GM12874 (cell line): ENCODE data around the gene RGS14.

Experiments used
- TF ChIP-seq, protein P1 (sequence below): IDR thresholded peaks from 2 replicates; pipeline ENCODE4 v1.5.1; 2011; ENCODE audit warnings: low read depth, mild to moderate bottlenecking, control low read depth, low read length, moderate library complexity; ENCODE audit not compliant: insufficient read depth

The RGS14 gene

DNA sequence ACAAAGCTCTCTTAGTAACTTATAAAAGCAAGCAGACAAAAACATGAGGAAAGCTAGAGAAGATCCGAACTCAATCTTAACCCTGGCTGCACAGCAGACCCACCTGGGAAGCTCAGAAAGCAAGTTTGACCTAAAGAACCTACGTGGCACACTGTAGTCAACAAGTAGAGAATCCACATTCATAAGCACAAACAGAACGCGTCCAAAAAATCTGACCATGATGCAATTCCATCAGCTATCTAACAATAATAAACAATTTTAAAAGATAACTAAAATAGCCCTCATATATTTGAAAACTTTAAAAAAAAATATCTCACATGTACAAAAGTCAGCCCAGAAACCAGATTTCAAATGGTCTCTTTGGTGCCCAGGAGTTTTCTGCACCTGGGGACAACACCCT lies 10.9 kb upstream of the RGS14 start:
- TF ChIP-seq, protein P1, sequence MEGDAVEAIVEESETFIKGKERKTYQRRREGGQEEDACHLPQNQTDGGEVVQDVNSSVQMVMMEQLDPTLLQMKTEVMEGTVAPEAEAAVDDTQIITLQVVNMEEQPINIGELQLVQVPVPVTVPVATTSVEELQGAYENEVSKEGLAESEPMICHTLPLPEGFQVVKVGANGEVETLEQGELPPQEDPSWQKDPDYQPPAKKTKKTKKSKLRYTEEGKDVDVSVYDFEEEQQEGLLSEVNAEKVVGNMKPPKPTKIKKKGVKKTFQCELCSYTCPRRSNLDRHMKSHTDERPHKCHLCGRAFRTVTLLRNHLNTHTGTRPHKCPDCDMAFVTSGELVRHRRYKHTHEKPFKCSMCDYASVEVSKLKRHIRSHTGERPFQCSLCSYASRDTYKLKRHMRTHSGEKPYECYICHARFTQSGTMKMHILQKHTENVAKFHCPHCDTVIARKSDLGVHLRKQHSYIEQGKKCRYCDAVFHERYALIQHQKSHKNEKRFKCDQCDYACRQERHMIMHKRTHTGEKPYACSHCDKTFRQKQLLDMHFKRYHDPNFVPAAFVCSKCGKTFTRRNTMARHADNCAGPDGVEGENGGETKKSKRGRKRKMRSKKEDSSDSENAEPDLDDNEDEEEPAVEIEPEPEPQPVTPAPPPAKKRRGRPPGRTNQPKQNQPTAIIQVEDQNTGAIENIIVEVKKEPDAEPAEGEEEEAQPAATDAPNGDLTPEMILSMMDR = no peak

DNA sequence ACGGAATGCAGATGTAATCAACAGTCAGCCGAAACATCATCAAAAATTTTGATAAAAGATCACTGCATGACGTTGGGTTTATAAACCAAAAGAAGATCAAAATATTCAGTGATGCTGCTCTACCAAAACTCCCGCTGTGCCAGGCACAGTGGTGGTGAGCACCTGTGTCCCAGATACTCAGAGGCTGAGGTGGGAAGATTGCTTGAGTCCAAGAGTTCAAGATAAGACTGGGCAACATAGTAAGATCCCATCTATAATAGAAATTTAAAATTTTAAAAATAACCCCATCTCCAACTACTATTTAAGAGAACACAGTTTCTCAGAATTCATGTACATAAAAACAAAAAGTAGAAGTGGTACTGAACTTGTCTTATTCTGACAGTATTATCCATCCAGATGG lies 10.0 kb upstream of the RGS14 start:
- TF ChIP-seq, protein P1 = no peak

DNA sequence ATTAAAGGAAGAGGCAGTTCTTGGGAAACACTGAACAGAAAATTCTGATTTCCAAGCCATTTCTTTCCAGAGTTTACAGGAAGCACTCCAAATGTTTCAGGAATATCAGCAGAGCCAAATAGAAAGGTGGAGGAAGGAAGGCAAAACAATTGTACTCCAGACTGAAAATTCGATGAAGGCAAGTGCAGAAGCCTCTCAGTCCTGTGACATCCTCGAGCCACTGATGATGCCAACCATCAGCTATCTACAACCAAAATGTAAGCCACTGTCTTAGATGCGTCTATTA lies 8.4 kb upstream of the RGS14 start:
- TF ChIP-seq, protein P1 = no peak

DNA sequence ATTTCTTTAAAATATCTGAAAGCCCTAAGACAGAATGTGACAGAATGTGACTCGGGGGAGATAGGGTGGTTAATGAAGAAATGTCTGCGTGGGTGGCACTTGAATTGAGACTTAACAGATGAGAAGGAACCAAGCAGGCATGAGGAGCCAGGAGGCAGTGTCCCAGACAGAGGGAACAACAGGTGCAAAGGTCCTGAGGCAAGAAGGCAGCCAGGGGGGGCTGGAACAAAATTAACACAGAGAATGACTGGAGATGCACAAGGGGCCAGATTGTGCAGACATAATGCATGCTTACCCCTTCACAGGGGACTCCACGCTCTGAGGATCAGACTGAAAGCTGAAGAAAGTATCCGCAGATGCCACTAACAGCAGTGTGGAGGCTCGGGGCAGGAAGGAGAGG lies 8.0 kb upstream of the RGS14 start:
- TF ChIP-seq, protein P1 = no peak

DNA sequence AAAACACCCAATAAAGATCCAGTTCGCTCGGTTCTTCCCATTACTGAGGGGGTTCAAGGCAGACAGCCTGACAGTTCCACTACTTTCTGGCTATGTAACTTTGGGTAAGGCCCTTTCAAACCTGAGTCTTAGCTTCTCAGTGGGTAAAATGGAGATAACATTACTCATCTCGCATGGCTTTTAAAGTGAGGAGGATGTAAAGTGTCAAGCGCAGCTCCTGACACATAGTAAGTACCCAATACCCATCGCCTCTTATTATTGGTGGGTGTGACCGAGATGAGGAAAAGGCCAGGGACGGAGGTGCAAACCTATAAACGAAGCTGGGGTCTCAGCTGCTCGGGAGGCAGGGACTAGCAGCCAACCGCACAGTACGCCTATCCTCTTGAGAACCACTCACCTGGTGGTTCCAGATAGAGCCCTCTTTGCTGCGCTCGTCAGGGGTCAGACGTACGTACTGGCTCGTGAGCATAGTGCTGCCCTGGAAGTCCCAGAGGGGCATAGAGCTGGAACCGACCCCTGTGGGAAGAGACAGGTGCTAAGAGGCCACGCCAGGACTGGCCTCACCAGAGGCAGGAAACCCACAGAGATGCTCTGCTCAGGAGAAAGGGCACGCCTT lies 6.8 kb upstream of the RGS14 start:
- TF ChIP-seq, protein P1 = no peak

DNA sequence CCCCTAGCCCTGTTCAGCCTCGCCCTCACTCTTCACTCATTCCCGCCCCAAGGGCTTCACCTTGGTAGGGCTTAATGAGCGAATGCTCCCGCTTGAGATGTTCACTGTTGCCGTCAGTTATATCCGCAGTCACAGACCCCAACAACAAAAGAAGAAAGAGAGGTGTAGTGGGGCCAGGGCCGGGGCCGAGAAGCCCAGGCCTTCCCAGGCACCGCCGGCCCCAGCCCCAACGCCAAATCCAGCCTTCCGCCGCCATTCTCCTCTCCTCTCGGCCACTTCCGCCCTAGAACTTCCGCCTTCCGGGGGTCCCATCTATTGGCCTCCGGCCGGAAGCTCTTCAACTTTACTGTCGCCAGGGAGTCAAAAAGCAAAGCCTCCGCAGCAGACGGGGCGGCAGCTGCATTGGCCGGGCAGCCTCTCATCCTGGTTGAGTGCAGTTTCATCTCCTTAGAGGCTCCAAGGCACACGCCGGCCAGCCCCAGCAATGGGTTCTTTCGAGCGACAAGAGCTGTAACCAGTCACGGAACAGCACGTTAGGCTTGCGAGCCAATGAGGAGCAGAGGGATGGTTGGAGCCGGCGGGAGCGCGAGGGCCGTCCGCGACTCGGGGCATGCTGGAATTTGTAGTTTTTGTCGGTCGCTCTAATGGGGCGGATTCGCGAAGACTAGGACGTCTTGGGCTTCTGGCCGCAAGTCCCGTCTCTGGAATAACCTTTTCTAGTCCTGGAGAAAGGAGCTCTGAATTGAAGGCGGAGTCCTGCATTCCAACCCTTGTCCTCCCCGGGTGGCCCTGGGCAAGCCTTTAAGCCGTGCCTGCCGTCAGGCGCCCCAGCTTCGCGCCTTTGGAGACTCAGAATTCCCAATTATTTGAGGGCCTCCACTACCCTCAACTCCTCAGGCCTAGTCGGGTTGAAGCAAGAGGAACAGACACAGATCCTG lies 6.1 kb upstream of the RGS14 start, which contains the start of gene LMAN2:
LMAN2 (minus strand) TSS at position 277 of the 938 bp plus-strand sequence; CDS start at position 256, 21 bp downstream.
- TF ChIP-seq, protein P1 = no peak

DNA sequence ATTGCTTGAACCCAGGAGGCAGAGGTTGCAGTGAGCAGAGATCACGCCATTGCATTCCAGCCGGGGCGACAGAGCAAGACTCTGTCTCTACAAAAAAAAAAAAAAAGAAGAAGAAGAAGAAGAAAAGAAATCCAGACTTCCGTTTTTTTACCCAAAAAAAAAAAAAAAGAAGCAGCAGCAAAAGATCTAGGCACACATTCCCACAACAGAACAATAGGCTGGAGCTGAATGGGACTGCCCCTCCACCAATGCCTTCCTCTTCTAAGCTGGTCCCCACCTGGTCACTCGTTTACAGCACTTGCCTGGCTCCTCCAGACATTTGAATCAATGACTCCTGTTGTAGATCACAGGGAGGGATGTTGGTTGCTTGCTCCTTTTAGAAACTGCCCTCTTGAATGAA lies 4.6 kb upstream of the RGS14 start:
- TF ChIP-seq, protein P1 = no peak
